SHP77 (cell line): ENCODE measurements around the gene FBXL2.

ENCODE experiments used
- DNase-seq, 2 experiments: peaks; one replicate each; lab custom pipeline; 2025; lab: John Stamatoyannopoulos, UW

FBXL2 gene

GRCh38 chr3:33277193-33277882 lies at the start of gene FBXL2:
Gene FBXL2, plus strand, starts transcription at chr3:33277442. Its CDS starts 71 bp downstream, at chr3:33277513.
- DNase-seq = peak; percentile 84 to 90

DNA sequence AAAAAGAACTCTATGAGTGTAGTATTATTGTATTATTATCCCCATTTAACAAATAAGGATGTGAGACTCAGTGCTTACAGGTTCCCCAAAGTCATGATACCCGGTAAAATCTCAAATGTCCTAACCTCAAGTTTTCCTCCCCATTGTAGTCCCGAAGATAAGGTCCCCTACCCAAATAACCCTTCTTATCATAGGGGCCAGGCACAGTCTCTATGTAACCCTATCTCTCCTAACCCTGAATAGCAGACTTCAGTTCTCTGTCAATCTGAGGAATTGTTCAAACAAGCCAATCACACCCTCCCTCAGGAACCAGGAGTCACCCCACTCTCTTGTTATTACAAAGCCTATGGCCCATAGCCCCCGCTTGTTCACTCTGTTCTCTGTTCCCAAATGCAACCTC lies 48.2 kb upstream of the FBXL2 start:
- no peak for DNase-seq

- no peak for DNase-seq
These were observed 47.3 kb upstream of the FBXL2 start for GRCh38 chr3:33229947-33230346.

- DNase-seq = peak; percentile 4 to 10
These were observed 45.3 kb upstream of the FBXL2 start for GRCh38 chr3:33231756-33232465.

GRCh38 chr3:33233884-33234283 lies 43.4 kb upstream of the FBXL2 start:
- no peak for DNase-seq

DNA sequence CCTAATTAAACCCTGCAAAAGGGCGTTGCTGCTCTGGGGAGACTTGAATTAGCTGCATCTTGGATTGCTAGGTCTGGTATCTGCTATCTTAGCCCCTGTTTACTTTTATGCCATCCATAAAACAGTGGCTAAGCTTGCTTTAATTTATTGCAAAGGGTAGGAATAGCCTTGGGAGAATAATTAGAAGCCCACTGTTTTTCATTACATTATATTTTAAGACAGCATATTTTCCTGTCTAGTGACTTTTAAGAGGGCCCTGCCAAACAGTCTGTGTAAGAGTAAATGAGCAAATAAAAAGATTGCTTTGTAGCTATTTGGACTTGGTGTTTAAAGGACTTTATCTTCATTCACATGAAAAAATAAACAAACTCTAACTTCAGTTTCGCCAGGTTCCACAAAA lies 41.2 kb upstream of the FBXL2 start:
- no peak for DNase-seq

GRCh38 chr3:33237439-33237838 lies 39.8 kb upstream of the FBXL2 start:
- no peak for DNase-seq

DNA sequence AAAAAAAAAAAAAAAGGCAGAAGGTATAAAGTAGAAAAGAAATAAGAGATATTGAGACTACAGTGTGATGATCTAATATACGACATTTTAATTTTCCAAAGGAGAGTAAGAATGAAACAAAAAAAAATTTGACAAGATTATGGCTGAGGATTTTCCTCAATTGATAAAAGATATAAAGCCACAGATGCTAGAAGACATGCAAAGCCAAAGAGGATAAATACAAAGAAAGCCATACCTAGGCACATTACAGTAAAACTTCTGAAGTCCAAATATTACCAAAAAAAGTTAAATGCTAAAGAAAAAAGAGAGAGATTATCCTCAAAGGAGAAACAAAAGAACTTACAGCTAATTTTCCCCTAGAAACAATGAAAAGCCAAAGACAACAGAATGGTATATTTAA lies 38.3 kb upstream of the FBXL2 start:
- DNase-seq = no peak

GRCh38 chr3:33240261-33240660 lies 37.0 kb upstream of the FBXL2 start:
- DNase-seq = no peak

DNA sequence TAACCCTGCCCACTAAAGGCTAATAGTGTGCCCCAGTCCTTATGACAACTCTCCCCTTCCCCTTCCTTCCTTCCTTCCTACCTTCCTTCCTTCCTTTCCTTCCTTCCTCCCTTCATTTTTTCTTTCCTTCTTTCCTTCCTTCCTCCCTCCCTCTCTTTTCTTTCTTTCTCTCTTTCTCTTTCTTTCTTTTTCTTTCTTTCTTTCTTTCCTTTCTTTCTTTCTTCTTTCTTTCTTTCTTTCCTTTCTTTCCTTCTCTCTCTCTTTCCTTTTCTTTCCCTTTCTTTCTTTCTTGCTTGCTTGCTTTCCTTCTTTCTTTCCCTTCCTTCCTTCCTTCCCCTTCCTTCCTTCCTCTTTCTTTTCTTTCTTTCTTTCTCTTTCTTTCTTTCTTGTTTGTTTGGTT lies 30.5 kb upstream of the FBXL2 start:
- DNase-seq = no peak

GRCh38 chr3:33250712-33251111 lies 26.5 kb upstream of the FBXL2 start:
- no peak for DNase-seq

GRCh38 chr3:33256249-33256648 lies 21.0 kb upstream of the FBXL2 start:
- no peak for DNase-seq

DNA sequence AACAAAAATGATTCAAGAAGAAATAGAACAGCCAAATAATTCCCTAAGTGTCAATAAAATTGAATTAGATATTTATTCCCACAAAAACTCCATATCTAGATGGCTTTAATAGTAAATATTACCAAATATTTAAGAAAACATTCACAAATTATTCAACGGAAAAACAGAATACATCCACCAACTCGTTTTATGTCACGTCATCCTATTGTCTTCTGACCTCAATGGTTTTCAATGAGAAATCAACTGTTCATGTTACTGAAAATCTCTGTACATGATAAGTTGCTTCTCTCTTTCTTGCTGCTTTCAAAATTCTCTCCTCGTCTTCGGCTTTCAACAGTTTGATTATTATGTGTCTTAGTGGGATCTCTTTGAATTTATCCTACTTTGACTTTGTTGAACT lies 17.1 kb upstream of the FBXL2 start:
- DNase-seq = no peak

DNA sequence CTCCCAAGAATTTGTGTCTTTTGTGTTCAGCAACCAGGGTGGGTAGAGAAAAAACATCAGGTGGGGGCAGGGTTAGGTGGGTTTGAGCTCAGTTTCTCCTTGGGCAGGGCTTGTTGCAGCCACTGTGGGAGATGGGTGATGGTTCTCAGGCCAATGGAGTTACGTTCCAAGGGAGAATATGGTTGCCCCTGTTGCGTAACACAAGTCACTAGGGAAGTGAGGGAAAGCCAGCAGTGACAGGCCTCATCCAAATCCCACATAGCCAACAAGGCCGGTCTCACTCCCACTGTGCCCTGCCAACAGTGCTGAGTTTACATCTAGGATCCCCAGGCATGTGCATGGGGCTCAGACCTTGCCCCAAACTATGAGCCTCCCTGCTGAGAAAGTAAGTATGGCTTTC lies 7.9 kb upstream of the FBXL2 start:
- no peak for DNase-seq

DNA sequence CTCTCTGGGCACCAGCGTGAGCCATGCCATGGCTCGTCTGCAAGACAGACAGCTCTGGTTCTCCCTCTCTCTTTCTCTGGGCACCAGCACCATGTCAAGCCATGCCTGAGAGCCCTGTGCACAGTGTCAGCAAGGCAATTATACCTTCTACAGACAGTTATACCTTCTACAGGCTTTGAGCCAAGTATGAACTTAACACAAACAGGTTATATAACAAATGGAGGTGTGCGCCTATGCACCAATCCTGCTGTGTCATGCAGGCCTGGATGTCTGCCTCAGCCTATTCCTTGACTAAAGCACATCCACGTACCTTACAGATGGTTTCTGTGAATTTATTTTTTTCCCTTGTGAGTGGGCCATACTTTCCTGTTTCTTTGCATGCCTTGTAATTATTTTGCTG lies 5.9 kb upstream of the FBXL2 start:
- no peak for DNase-seq

DNA sequence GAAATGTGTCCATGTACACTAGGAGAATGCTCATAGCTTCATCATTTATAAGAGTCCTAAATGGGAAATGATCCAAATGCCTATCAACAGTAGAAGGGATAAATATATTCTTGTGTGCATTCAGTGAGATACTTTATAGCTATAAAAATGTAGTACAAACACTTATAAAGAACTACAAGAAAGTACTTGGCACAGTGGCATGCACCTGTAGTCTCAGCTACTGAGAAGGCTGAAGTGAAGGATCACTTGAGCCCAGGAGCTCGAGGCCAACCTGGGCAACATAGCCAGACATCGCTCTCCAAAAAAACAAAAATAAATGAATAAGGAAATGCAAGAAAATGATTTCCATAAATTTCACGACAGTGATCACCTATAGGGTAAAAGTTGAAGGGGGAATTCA lies 3.6 kb upstream of the FBXL2 start:
- no peak for DNase-seq

DNA sequence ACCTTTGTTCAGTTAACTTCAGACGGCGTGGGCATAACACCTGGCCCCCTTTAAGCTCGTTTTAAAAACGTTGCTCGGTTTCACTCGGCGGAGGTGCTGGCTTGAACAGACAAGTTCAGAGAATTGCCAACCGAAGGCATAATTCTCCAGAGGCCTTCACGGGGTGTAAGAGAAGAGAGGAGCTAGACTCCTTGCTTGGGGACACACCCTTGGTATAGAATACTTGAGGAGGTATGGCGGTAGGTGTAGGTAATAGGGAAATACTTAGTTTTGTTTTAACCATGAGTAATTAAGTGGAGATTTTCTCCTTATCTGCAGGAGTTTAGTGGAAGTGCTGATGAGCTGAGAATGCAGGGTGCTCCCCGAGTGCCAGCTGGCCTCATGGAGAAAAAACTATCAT lies 921 bp downstream of the FBXL2 start:
- DNase-seq = peak in 1 of 2 experiments; percentile 12

GRCh38 chr3:33287672-33288282 lies 10.5 kb downstream of the FBXL2 start:
- DNase-seq = no peak

DNA sequence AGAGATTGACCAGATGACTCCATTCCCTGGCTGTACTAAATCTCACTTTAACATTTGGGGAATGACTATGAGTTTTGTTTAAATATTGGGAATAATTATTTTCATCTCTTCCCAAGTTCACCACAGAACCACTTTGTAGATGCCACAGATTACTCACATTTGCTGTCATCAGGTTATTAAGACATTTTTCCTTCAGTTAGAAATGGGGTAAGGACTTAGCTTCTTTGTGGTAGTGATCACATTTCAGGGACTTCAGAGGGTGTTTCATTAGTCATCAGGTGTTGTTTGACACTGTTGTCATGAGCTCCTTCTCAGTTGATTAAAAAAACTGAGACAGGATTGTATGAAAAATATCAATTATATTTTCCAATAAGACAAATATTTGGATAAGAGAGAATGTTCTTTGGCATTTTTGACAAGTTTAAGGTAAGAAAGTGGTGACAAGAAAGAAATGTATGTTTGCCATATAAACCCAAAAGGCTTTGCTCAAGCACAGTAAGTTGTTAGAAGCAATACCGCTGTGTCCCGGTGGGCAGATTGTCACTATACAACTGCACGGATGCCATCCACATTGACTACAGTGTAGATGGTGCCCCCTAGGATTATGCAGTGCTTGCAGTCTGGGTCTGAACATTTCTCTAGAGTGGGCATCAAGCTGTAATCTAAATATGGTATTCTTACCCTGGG lies 22.3 kb downstream of the FBXL2 start:
- no peak for DNase-seq

- no peak for DNase-seq
These were observed 35.1 kb downstream of the FBXL2 start for GRCh38 chr3:33312361-33312760.

- DNase-seq = no peak
These were observed 36.1 kb downstream of the FBXL2 start for GRCh38 chr3:33313331-33313730.

DNA sequence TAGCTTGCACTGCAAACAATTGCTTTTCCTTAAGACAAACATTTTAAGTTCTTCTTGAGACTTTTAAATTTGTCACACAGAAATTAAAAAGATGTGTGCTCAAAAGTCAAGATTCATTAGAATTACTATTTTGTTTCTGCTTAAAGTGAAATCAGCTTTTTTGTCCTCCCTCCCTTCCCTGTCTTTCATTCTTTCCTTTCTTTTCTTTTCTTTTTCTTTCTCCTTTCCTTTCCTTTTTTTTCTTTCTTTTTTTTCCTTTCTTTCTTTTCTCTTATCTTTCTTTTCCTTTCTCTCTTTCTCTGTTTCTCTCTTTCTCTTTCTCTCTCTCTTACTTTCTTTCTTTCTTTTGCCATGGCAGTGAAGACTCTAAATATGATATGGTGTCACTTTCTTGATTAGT lies 37.8 kb downstream of the FBXL2 start:
- DNase-seq = no peak

DNA sequence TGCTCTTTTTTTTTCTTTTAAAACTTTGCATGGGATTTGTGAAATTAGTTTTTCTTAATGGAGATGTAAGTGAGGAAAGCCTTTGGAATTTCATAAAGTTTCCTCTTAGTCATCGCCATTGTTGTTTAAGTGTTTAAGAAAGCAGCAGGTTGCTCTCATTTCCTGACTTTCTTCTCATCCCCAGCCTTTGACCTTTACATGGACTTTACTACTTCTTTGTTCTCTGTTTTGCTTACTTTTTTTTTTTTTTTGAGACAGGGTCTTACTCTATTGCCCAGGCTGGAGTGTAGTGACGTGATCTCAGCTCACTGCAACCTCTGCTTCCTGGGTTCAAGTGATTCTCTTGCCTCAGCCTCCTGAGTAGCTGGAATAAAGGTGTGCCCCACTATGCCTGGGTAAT lies 38.6 kb downstream of the FBXL2 start:
- no peak for DNase-seq
